ENCODE measurements around the gene MAGI2.
"Not testable (repeated sequence)": the region's sequence is repeated elsewhere in the genome, so short reads cannot be mapped to it uniquely, and the experiment has no call there.

The MAGI2 gene

DNA sequence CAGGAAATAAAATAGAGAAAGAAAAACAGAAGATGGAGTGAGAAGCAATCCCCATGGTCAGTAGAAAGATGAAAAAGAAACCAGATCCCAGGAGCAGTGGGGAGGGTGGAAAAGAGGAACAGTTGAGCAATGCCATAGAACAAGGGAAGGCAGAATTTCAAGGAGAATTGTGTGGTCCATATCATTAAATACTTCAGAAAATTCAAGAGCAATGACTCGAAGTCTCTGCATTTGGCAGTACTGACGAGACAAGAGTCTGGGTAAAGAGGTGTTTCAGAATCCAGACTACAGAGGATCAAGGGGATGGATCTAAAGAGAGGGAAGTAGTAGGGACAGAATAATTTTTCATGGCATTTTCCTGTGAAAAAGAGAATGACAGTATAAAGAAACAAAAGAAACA, 1142.3 kb downstream of the MAGI2 start:
- no peaks in the 10 kb centered on the region for H3K9me3 Mint-ChIP-seq

GRCh38 chr7:78307892-78308291, 1145.6 kb downstream of the MAGI2 start:
- no peaks in the 10 kb centered on the region for H3K9me3 Mint-ChIP-seq
- H3K27ac Mint-ChIP-seq: no peak overlapping the region
- H3K4me3 Mint-ChIP-seq: no peak overlapping the region
- no peak for DNase-seq
- no peaks in the 10 kb centered on the region for H3K36me3 Mint-ChIP-seq (ENCODE audit: low read depth)
- no peaks in the 10 kb centered on the region for H3K27me3 Mint-ChIP-seq
- H3K4me1 Mint-ChIP-seq (ENCODE audit: low read depth): no peaks in the 10 kb centered on the region

More for the DNA sequence above, 1142.3 kb downstream of the MAGI2 start:
- no peak overlapping the region for H3K4me3 Mint-ChIP-seq
- no peaks in the 10 kb centered on the region for H3K27me3 Mint-ChIP-seq
- H3K27ac Mint-ChIP-seq: no peak overlapping the region
- H3K4me1 Mint-ChIP-seq (ENCODE audit: low read depth): no peaks in the 10 kb centered on the region
- no peaks in the 10 kb centered on the region for H3K36me3 Mint-ChIP-seq (ENCODE audit: low read depth)
- no peak for DNase-seq

DNA sequence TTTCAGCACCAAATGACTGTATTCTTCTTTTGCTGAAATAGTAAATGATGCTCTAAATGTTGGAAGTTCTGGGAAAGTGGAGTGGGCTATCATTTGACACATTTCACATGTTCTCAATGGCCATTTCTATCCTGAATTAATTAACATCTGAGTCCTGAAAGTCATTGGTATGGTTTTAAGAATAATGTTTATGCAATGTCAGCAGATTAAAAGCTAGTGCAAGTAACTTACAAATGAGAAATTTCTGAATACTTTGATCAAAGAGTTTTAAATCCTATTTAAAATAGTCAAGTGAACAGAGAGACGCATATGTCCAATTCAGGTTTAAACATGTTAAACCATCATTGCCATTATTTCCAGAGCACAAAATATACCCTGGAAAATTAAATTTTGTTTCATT, 1146.8 kb downstream of the MAGI2 start:
- H3K4me1 Mint-ChIP-seq (ENCODE audit: low read depth): no peaks in the 10 kb centered on the region
- H3K4me3 Mint-ChIP-seq: no peak overlapping the region
- no peak for DNase-seq
- H3K36me3 Mint-ChIP-seq (ENCODE audit: low read depth): no peaks in the 10 kb centered on the region
- no peaks in the 10 kb centered on the region for H3K27me3 Mint-ChIP-seq
- H3K9me3 Mint-ChIP-seq: no peaks in the 10 kb centered on the region
- H3K27ac Mint-ChIP-seq: no peak overlapping the region

DNA sequence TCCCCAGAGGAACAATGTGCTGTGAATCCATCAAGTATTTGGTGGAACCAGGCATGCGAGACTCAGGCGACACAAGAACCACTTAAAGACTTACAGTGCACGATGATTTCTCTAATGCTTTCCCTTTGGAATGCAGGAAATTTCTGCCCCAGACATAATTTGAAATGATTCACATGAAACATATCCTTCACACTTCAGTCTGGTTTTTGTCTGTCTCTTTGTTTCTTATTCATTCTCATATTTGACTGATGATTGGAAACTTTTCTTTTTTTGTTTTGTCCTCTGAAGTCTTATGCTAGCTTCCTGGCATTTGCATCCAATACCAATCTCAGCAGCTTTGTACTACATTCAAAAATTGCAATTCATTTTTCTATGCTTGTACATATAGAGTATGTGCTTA, 1152.1 kb downstream of the MAGI2 start:
- Mint-ChIP-seq H3K27ac (no peak overlapping the region), H3K9me3 (peaks cover 2% of the 10 kb centered on the region), H3K4me3 (no peak overlapping the region), H3K27me3 (no peaks in the 10 kb centered on the region), H3K4me1 (ENCODE audit: low read depth) (no peaks in the 10 kb centered on the region), H3K36me3 (ENCODE audit: low read depth) (no peaks in the 10 kb centered on the region)
- DNase-seq: no peak

GRCh38 chr7:78299088-78299487, 1154.4 kb downstream of the MAGI2 start:
- Mint-ChIP-seq H3K9me3 (peaks cover 2% of the 10 kb centered on the region), H3K4me1 (ENCODE audit: low read depth) (no peaks in the 10 kb centered on the region), H3K27ac (no peak overlapping the region), H3K4me3 (no peak overlapping the region), H3K27me3 (no peaks in the 10 kb centered on the region), H3K36me3 (ENCODE audit: low read depth) (no peaks in the 10 kb centered on the region)
- DNase-seq: no peak

DNA sequence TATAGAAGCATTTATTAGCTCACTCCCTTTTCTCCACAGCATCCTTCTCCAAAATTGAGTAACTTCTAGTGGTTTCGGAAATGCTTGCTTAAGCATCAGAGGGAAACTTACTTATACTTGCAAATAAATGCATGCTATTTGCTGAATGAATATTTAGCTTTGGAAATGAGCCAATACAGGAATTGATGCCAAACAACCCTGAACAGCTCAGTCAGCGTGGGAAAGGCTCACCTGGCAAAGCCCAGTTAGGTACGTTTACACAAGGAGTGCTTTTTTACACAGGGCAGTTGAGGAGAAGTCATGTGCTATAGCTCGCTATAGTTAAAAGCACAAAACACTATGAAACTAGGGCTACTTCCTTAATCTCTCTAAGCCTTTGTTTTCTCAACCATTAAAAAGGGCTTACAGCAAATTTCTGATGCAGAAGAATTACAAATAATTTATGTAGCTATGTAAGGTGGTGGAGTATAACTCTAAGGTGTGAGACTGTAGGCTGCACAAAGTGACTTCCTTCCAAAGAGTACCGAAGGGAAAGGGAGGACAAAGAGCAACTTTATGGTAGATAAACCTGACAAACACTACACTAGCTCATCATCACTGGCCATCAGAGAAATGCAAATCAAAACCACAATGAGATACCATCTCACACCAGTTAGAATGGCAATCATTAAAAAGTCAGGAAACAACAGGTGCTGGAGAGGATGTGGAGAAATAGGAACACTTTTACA, 1156.7 kb downstream of the MAGI2 start:
- DNase-seq: no peak

GRCh38 chr7:78296046-78296597, 1157.3 kb downstream of the MAGI2 start:
- Mint-ChIP-seq H3K4me1 (ENCODE audit: low read depth) (no peaks in the 10 kb centered on the region), H3K27me3 (no peaks in the 10 kb centered on the region), H3K4me3 (no peak overlapping the region), H3K27ac (no peak overlapping the region), H3K36me3 (ENCODE audit: low read depth) (no peaks in the 10 kb centered on the region), H3K9me3 (peaks cover 4% of the 10 kb centered on the region)
- no peak for DNase-seq

More for the DNA sequence above, 1156.7 kb downstream of the MAGI2 start:
- H3K27ac Mint-ChIP-seq: no peak overlapping the region
- H3K4me3 Mint-ChIP-seq: no peak overlapping the region
- no peaks in the 10 kb centered on the region for H3K4me1 Mint-ChIP-seq (ENCODE audit: low read depth)
- peaks cover 4% of the 10 kb centered on the region for H3K9me3 Mint-ChIP-seq
- H3K27me3 Mint-ChIP-seq: no peaks in the 10 kb centered on the region
- H3K36me3 Mint-ChIP-seq (ENCODE audit: low read depth): no peaks in the 10 kb centered on the region

DNA sequence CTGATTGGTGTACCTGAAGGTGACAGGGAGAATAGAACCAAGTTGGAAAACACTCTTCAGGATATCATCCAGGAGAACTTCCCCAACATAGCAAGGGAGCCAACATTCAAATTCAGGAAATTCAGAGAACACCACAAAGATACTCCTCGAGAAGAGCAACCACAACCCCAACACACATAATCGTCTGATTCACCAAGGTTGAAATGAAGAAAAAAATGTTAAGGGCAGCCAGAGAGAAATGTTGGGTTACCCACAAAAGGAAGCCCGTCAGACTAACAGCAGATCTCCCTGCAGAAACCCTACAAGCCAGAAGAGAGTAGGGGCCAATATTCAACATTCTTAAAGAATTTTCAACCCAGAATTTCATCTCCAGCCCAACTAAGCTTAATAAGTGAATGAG, 1164.0 kb downstream of the MAGI2 start:
- not testable (repeated sequence) for H3K4me3 Mint-ChIP-seq; H3K4me1 Mint-ChIP-seq (ENCODE audit: low read depth); H3K9me3 Mint-ChIP-seq; DNase-seq; H3K27ac Mint-ChIP-seq; H3K27me3 Mint-ChIP-seq; H3K36me3 Mint-ChIP-seq (ENCODE audit: low read depth)

GRCh38 chr7:78284945-78285344, 1168.5 kb downstream of the MAGI2 start:
- DNase-seq: no peak
- Mint-ChIP-seq H3K36me3 (ENCODE audit: low read depth) (no peaks in the 10 kb centered on the region), H3K27ac (no peak overlapping the region), H3K4me3 (no peak overlapping the region), H3K27me3 (peaks cover 3% of the 10 kb centered on the region), H3K9me3 (no peaks in the 10 kb centered on the region), H3K4me1 (ENCODE audit: low read depth) (no peaks in the 10 kb centered on the region)

GRCh38 chr7:78280276-78280675, 1173.2 kb downstream of the MAGI2 start:
- Mint-ChIP-seq H3K27ac (no peak overlapping the region), H3K4me1 (ENCODE audit: low read depth) (no peaks in the 10 kb centered on the region), H3K9me3 (no peaks in the 10 kb centered on the region), H3K27me3 (no peaks in the 10 kb centered on the region), H3K36me3 (ENCODE audit: low read depth) (no peaks in the 10 kb centered on the region), H3K4me3 (no peak overlapping the region)
- DNase-seq: no peak

GRCh38 chr7:78279457-78279856, 1174.0 kb downstream of the MAGI2 start:
- Mint-ChIP-seq H3K9me3 (no peaks in the 10 kb centered on the region), H3K36me3 (ENCODE audit: low read depth) (no peaks in the 10 kb centered on the region), H3K27me3 (no peaks in the 10 kb centered on the region), H3K4me3 (no peak overlapping the region), H3K4me1 (ENCODE audit: low read depth) (no peaks in the 10 kb centered on the region), H3K27ac (no peak overlapping the region)
- no peak for DNase-seq

DNA sequence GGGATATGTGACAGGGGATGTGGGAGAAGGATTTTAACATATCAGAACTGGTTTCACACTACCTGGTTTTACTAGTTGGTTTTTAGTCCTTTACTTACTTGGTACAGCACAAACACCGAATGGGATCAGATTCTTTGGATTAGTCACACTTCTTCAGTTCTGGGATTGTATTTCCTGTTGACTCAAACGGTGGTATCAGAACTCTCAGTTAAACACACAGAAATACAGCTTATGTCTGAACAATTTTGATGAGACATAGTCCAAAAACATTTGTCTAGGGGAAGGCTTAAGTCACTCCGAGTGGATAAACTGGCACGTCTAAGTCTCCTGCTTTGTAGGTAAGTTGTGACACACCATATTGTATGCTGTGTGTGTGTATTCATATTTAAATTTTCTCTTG, 1174.4 kb downstream of the MAGI2 start:
- H3K27me3 Mint-ChIP-seq: no peaks in the 10 kb centered on the region
- H3K36me3 Mint-ChIP-seq (ENCODE audit: low read depth): no peaks in the 10 kb centered on the region
- DNase-seq: no peak

GRCh38 chr7:78267141-78267540, 1186.3 kb downstream of the MAGI2 start:
- peaks cover 14% of the 10 kb centered on the region for H3K9me3 Mint-ChIP-seq
- peaks cover 2% of the 10 kb centered on the region for H3K27me3 Mint-ChIP-seq
- no peak overlapping the region for H3K27ac Mint-ChIP-seq
- DNase-seq: no peak
- H3K36me3 Mint-ChIP-seq (ENCODE audit: low read depth): no peaks in the 10 kb centered on the region
- H3K4me3 Mint-ChIP-seq: no peak overlapping the region
- no peaks in the 10 kb centered on the region for H3K4me1 Mint-ChIP-seq (ENCODE audit: low read depth)

More for the DNA sequence above, 1174.4 kb downstream of the MAGI2 start:
- no peaks in the 10 kb centered on the region for H3K9me3 Mint-ChIP-seq
- no peaks in the 10 kb centered on the region for H3K4me1 Mint-ChIP-seq (ENCODE audit: low read depth)
- H3K27ac Mint-ChIP-seq: no peak overlapping the region
- H3K4me3 Mint-ChIP-seq: no peak overlapping the region

DNA sequence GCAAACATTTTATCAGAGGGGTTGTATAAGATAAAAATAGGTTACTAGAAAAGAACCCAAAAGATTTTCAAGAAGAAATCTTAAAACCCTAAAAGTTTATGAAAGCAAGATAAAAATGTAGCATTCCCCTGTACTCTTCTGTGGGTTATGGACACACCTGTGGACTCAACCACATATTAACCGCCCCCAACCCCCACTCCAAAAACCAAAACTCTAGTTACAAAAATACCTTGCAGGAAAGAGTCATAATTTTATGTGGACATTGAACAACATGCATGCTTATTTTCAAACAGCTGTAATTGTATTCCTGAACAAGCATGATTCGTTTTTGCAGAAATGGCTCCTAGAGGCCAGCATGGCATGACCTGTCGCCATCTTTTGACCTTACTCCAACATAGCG, 1188.0 kb downstream of the MAGI2 start:
- H3K27me3 Mint-ChIP-seq: peaks cover 2% of the 10 kb centered on the region
- H3K27ac Mint-ChIP-seq: no peak overlapping the region
- no peak overlapping the region for H3K4me3 Mint-ChIP-seq
- peaks cover 7% of the 10 kb centered on the region for H3K9me3 Mint-ChIP-seq
- H3K4me1 Mint-ChIP-seq (ENCODE audit: low read depth): no peaks in the 10 kb centered on the region
- no peak for DNase-seq
- H3K36me3 Mint-ChIP-seq (ENCODE audit: low read depth): no peaks in the 10 kb centered on the region

GRCh38 chr7:78265071-78265470, 1188.4 kb downstream of the MAGI2 start:
- H3K36me3 Mint-ChIP-seq (ENCODE audit: low read depth): no peaks in the 10 kb centered on the region
- peaks cover 2% of the 10 kb centered on the region for H3K27me3 Mint-ChIP-seq
- no peak for DNase-seq
- no peaks in the 10 kb centered on the region for H3K4me1 Mint-ChIP-seq (ENCODE audit: low read depth)
- H3K4me3 Mint-ChIP-seq: no peak overlapping the region
- H3K27ac Mint-ChIP-seq: no peak overlapping the region
- peaks cover 3% of the 10 kb centered on the region for H3K9me3 Mint-ChIP-seq
